ENCODE data around the gene MKNK2. TPM values are rescaled to one million over a fixed set of nuclear protein-coding genes. Genes with fewer than 3 reads are reported as not detected.

The MKNK2 gene
- total RNA-seq, 1 experiment from 2014 or later: 240 TPM

GRCh38 chr19:2039089-2039958 lies 11.7 kb downstream of the MKNK2 start:
- Histone ChIP-seq H3K36me3 (ENCODE audit: control insufficient read depth, insufficient read depth, low read length) (no peaks in the 10 kb centered on the region; the same call in 1 of the 2 replicates), H3K27me3 (ENCODE audit: control insufficient read depth, insufficient read depth, low read length) (no peaks in the 10 kb centered on the region), H3K4me3 (ENCODE audit: low read depth in 2 of 2, low read length in 2 of 2) (no peak overlapping the region), H3K27ac (ENCODE audit: low read length) (no peak overlapping the region), H3K4me1 (ENCODE audit: control insufficient read depth, insufficient read depth, low read length) (peaks cover 28% of the 10 kb centered on the region), H3K9me3 (ENCODE audit: control insufficient read depth, insufficient read depth, low read depth, low read length) (no peaks in the 10 kb centered on the region)
- DNase-seq (ENCODE audit: low read depth, low spot score) (no peak), ATAC-seq (no peak)
- CTCF ChIA-PET: no interaction called here
- BruUV-seq (replicated peaks): no TSS peak
- intact Hi-C loops (cut with micrococcal nuclease; ENCODE audit: unreplicated experiment): no loop called here
- POLR2A ChIA-PET: interaction anchor here (0.6 kb wide), 1 partner anchor 344 kb away, joined by 4 read pairs; no protein-coding TSS in a partner anchor
- in situ Hi-C loops (cut with HindIII; ENCODE audit: low pct_unique_long_range_greater_than_20kb, low sequenced_read_pairs): no loop called here
- TF ChIP-seq TCF7L2 (IDR thresholded peaks at IDR 0.05; ENCODE audit: low read depth, low read length): no peak
- 0 out of 2 replicates have a peak, but pooled peaks have one; percentile 15 for TF ChIP-seq POLR2AphosphoS5 (IDR thresholded peaks at IDR 0.05; ENCODE audit: low read depth, low read length)

- CTCF ChIA-PET: no interaction called here
- H3K27ac ChIP-seq (ENCODE audit: low read length): no peak overlapping the region
- TF ChIP-seq SIN3A (IDR thresholded peaks at IDR 0.05; ENCODE audit: borderline replicate concordance, insufficient read depth, low read depth, low read length): no peak
- TF ChIP-seq TCF7L2 (IDR thresholded peaks at IDR 0.05; ENCODE audit: low read depth, low read length): no peak
- TF ChIP-seq REST (IDR thresholded peaks at IDR 0.05; ENCODE audit: insufficient read depth in 1 of 2, low read depth in 2 of 2, low read length in 1 of 2): no peak
- TF ChIP-seq CTCF (IDR thresholded peaks at IDR 0.05): no peak
- TF ChIP-seq POLR2AphosphoS5 (IDR thresholded peaks at IDR 0.05; ENCODE audit: low read depth, low read length): no peak
- BruUV-seq (replicated peaks): no TSS peak
- H3K4me1 ChIP-seq (ENCODE audit: control insufficient read depth, insufficient read depth, low read length): peaks cover 28% of the 10 kb centered on the region
- intact Hi-C loops (cut with micrococcal nuclease; ENCODE audit: unreplicated experiment) (no loop called here), in situ Hi-C loops (cut with HindIII; ENCODE audit: low pct_unique_long_range_greater_than_20kb, low sequenced_read_pairs) (no loop called here)
- POLR2A ChIA-PET: no interaction called here
- H3K4me3 ChIP-seq (ENCODE audit: low read depth in 2 of 2, low read length in 2 of 2): no peak overlapping the region
- no peak for DNase-seq (ENCODE audit: low read depth, low spot score)
- no peak for ATAC-seq
- no peaks in the 10 kb centered on the region; the same call in 1 of the 2 replicates for H3K36me3 ChIP-seq (ENCODE audit: control insufficient read depth, insufficient read depth, low read length)
- H3K27me3 ChIP-seq (ENCODE audit: control insufficient read depth, insufficient read depth, low read length): no peaks in the 10 kb centered on the region
- H3K9me3 ChIP-seq (ENCODE audit: control insufficient read depth, insufficient read depth, low read depth, low read length): no peaks in the 10 kb centered on the region
Measured at GRCh38 chr19:2038284-2039088, 12.6 kb downstream of the MKNK2 start.

All from Panc1 (cell line).